Hematopoietic multipotent progenitor cell treated with erythropoietin and hydrocortisone succinate and interleukin-3 and kit ligand, for 17 days (in vitro differentiated cells): ENCODE data around the gene ECEL1.
"Not testable (repeated sequence)": the region's sequence is repeated elsewhere in the genome, so short reads cannot be mapped to it uniquely, and the experiment has no call there.

ENCODE experiments used
- DNase-seq: peaks from one replicate; pipeline ENCODE4 v3.0.0-alpha.2; 2015; ENCODE audit warnings: low spot score

ECEL1 gene

GRCh38 chr2:232458661-232459418 is 28.8 kb downstream of the ECEL1 start:
- no peak for DNase-seq

DNA sequence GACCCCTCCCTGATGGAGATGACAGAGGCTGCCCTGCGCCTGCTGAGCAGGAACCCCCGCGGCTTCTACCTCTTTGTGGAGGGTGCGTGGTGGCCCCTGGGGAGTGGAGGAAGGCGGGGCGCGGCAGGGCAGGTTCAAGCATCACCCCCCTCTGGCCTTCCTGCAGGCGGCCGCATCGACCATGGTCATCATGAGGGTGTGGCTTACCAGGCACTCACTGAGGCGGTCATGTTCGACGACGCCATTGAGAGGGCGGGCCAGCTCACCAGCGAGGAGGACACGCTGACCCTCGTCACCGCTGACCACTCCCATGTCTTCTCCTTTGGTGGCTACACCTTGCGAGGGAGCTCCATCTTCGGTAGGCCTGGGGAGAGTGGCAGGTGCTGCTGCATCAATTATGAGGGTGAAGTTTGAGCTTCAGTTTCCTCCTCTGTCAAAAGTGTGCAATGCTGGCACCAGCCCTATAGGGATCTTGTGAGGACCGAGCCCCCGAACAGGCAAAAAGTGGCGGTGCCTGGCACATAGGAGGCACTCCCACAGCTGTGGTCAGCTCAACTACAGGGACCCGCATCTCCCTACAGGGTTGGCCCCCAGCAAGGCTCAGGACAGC is 29.5 kb downstream of the ECEL1 start:
- DNase-seq = no peak

- no peak for DNase-seq
Observed at GRCh38 chr2:232457121-232458011, 30.3 kb downstream of the ECEL1 start.

DNA sequence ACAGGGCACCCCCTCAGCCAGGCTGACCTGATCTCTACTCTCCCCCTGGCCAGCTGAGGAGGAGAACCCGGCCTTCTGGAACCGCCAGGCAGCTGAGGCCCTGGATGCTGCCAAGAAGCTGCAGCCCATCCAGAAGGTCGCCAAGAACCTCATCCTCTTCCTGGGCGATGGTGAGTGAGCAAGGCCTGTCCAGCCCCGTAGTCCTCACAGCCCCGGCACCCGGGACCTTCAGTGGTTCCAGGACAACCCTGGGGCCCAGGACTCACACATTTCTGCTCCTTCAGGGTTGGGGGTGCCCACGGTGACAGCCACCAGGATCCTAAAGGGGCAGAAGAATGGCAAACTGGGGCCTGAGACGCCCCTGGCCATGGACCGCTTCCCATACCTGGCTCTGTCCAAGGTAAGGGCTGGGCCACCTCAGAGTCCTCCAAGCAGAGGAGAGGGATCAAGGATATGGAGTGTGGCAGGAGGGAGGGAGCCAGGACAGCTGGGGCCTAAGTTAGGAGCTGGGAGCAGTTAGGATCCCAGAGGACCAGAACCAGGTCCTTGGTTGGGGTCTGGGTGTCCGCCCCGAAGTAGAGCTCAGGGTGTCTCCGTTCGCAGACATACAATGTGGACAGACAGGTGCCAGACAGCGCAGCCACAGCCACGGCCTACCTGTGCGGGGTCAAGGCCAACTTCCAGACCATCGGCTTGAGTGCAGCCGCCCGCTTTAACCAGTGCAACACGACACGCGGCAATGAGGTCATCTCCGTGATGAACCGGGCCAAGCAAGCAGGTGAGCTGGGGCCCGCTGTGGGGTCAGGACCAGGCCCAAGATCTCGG is 31.1 kb downstream of the ECEL1 start:
- DNase-seq = no peak

DNA sequence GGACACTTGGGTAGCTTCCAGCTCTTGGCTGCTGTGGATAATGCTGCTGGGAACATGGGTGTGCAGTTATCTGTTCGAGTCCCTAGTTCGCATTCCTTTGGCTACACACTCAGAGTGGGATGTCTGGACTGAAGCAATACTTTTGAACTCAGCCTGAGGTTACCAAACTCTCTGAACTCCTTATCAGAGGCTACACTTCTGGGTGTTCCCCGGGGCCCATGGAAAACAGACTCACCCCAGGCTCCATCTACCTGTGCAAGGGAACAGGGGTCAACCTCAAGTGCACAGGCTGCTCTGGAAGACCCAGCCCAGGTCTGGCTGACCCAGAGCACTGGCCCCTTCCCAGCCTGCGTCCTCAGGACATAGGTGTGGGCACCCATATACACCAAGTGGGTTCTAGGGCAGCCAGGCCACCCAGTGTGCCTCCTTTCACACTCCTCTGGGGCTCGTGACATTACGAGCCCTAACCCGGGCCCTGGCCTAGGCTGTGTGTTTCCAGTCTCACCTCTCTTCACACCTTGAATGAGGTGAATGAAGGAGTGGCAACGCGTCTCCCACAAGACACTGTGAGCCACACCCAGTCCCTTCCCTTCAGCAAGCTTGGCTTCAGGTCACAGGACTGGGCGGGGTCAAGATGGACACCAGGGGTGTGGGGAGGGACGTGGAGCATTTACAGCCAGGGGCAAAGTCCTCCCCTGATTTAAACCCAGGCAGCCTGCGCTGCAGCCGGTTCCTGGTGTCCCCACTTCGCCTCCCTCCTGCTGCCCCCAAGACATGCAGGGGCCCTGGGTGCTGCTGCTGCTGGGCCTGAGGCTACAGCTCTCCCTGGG is 32.0 kb downstream of the ECEL1 start, which contains the start of gene ALPI:
ALPI (plus strand) TSS at position 728 of the 830 bp plus-strand sequence; CDS start at position 775, 47 bp downstream.
- DNase-seq = no peak

GRCh38 chr2:232454630-232455029 is 33.0 kb downstream of the ECEL1 start:
- no peak for DNase-seq

- not testable (repeated sequence) for DNase-seq
Observed at GRCh38 chr2:232451645-232452044, 36.0 kb downstream of the ECEL1 start.

DNA sequence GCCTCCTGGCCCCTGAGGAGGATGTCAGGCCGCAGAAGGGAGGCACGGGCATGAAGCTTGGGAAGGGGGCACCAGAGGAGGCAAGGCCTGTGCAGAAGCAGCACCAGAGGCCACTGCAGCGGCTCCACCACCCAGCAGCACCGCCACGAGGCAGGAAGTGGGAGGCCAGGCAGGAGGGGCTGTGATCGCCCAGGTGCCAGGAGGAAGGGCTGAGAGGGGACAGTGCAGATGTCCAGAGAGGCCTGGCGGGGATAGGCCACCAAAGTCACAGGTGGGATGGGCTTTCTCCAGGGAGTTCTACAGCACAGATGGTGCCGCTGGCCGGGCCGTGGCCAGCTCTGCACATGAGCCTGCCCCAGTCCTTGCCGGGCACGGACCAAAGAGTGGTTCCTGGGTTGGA is 37.7 kb downstream of the ECEL1 start:
- no peak for DNase-seq

DNA sequence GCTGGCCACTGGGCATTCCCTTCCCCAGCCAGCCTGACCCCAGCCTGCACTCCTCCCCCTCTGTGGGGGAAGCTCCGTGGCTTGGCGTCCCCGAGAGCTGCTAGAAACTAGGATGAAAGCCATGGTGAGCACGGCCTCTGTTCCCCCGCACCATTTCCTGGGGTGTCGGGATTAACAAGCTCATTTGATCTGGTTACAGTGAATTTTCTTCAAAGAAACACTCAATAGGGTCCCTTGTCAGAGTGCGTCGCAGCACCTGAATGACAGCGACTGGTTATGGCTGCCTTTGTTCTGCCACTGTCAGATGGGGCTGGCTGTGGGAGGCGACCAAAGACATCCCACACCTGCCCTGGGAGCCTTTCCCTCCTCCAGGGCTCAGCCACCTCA is 39.3 kb downstream of the ECEL1 start:
- DNase-seq = no peak

GRCh38 chr2:232447638-232448303 is 39.9 kb downstream of the ECEL1 start:
- no peak for DNase-seq

DNA sequence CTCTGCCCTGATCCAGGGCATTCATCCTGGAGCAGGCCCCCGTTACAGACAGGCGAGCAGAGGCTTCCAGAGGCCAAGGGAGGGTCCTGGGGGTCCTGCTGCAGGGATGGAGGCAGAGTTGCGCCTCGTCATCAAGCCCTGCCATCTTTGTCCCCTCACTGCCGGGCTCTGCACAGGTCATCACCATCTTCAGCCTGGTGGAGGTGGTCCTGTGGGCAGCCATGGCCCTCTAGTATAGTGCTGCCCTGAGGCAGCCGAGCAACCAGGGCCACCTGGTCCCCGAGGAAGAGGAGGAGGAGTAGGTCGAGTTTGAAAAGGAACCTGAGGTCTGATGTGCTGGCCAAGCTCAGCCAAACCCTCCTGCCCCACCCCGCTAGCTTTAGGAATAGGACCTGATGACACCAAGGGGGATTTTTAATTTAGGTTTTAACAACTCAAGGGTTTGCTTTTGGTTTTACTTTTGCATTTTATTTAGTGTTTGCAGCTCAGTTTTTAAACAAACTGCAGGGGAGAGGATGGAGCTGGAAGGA is 40.5 kb downstream of the ECEL1 start:
- no peak for DNase-seq

GRCh38 chr2:232446266-232446777 is 41.3 kb downstream of the ECEL1 start:
- DNase-seq = not testable (repeated sequence)

DNA sequence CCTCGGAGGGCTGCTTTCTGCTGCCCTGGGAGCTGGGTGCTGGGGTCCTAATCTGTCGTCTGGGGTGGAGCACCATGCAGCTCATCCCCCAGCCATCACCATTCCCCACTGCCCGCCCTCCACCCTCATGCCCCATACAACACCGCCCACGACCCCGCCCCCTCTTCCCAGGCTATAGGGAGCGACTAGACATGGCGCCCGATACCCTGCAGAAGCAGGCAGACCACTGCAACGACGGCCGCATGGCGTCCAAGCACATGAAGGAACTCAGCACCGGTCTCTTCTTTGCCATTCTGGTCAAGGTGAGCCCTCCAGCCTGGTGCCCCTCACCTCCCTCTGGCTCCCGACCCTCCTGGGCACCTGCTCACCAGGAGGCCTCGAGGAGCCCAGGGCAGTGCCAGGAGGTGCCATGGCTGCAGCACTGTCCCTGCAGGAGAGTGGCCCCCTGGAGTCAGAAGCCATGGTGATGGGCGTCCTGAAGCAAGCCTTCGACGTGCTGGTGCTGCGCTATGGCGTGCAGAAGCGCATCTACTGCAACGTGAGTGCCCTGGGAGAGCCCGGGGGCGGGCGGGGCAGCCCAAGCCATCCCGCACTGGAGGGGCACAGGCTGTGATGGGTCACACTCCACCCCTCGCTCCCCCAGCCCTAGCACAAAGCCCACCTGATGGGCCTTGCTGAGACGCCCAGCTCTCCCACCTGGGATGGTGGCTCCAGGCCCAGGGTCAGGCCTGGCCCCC is 42.3 kb downstream of the ECEL1 start:
- DNase-seq = not testable (repeated sequence)

- DNase-seq = peak; percentile 52
Observed at GRCh38 chr2:232444409-232445148, 43.1 kb downstream of the ECEL1 start.

- DNase-seq = not testable (repeated sequence)
Observed at GRCh38 chr2:232443669-232444408, 43.8 kb downstream of the ECEL1 start.

DNA sequence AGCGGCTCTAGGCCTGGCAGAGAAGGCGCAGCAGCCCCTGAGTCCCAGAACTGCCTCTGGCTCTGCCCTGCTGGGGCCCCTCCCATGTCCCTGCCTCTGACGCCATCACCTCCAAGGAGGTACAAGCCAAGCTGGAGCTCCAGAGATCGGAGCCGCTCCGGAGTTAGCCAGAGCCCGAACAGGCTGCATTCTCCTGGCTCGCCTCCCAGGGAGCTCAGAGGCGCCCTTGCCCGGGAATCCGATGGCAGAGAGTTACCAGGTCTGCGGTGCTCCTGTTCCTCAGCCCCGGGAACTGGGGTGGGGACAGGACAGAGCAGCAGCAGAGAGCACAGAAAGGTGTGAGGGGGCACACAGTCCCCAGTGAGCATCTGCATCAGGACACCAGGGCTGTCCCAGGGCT is 44.6 kb downstream of the ECEL1 start:
- DNase-seq = not testable (repeated sequence)

- DNase-seq = not testable (repeated sequence)
Observed at GRCh38 chr2:232442431-232442830, 45.2 kb downstream of the ECEL1 start.

DNA sequence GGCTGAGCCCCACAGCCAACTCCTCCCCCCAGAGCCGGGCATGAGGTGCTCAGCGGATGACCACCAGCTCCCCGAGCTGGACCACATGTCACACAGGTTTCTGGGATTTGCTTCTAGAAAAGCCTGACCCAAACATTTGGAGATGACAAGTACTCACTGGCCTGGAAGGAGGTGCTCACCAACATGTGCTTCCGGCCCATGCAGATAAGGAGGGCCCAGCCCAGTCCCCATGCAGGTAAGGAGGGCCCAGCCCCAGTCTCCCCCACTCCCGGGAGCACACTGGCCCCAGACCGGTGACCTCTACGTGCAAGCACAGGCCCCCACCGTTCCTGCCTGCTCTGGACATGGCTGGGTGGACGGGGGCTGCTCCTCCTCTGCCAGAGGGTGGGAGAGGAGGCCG is 45.7 kb downstream of the ECEL1 start:
- not testable (repeated sequence) for DNase-seq
